ENCODE data around the gene PLG.
"Not testable (repeated sequence)": the region's sequence is repeated elsewhere in the genome, so short reads cannot be mapped to it uniquely, and the experiment has no call there.

Gene PLG

GRCh38 chr6:160701918-160702680, at the start of gene PLG:
TSS of gene PLG (plus strand) at chr6:160702244. CDS start at chr6:160702305, 61 bp downstream.
- H3K9me3 Mint-ChIP-seq, H3K4me3 Mint-ChIP-seq, H3K36me3 Mint-ChIP-seq, CTCF ChIA-PET, DNase-seq, H3K27ac Mint-ChIP-seq, H3K27me3 Mint-ChIP-seq, H3K4me1 Mint-ChIP-seq: not testable (repeated sequence)

GRCh38 chr6:160659562-160659961, 42.5 kb upstream of the PLG start:
- Mint-ChIP-seq H3K9me3 (peaks cover 6% of the 10 kb centered on the region), H3K27ac (no peak overlapping the region), H3K27me3 (peaks cover 7% of the 10 kb centered on the region), H3K4me3 (no peak overlapping the region), H3K36me3 (no peaks in the 10 kb centered on the region), H3K4me1 (no peaks in the 10 kb centered on the region)
- CTCF ChIA-PET = no interaction called here
- no peak for DNase-seq

GRCh38 chr6:160661216-160661615, 40.8 kb upstream of the PLG start:
- no peak for DNase-seq
- Mint-ChIP-seq H3K9me3 (peaks cover 6% of the 10 kb centered on the region), H3K27ac (no peak overlapping the region), H3K4me3 (no peak overlapping the region), H3K27me3 (peaks cover 7% of the 10 kb centered on the region), H3K36me3 (no peaks in the 10 kb centered on the region), H3K4me1 (no peaks in the 10 kb centered on the region)
- CTCF ChIA-PET = no interaction called here

- CTCF ChIA-PET = no interaction called here
- H3K36me3 Mint-ChIP-seq = no peaks in the 10 kb centered on the region
- DNase-seq = no peak
- H3K4me1 Mint-ChIP-seq = no peaks in the 10 kb centered on the region
- no peak overlapping the region for H3K4me3 Mint-ChIP-seq
- H3K27me3 Mint-ChIP-seq = peaks cover 7% of the 10 kb centered on the region
- no peak overlapping the region for H3K27ac Mint-ChIP-seq
- no peaks in the 10 kb centered on the region for H3K9me3 Mint-ChIP-seq
These were observed 39.6 kb upstream of the PLG start for GRCh38 chr6:160662429-160662828.

- CTCF ChIA-PET = no interaction called here
- H3K36me3 Mint-ChIP-seq = no peaks in the 10 kb centered on the region
- H3K27me3 Mint-ChIP-seq = peaks cover 7% of the 10 kb centered on the region
- DNase-seq = no peak
- H3K4me1 Mint-ChIP-seq = no peaks in the 10 kb centered on the region
- H3K4me3 Mint-ChIP-seq = no peak overlapping the region
- H3K9me3 Mint-ChIP-seq = no peaks in the 10 kb centered on the region
- no peak overlapping the region for H3K27ac Mint-ChIP-seq
These were observed 39.2 kb upstream of the PLG start for GRCh38 chr6:160662842-160663241.

- H3K36me3 Mint-ChIP-seq, H3K27me3 Mint-ChIP-seq, H3K4me1 Mint-ChIP-seq, DNase-seq, H3K27ac Mint-ChIP-seq, H3K9me3 Mint-ChIP-seq, H3K4me3 Mint-ChIP-seq, CTCF ChIA-PET: not testable (repeated sequence)
These were observed 37.8 kb upstream of the PLG start, which contains the start of gene LPA for GRCh38 chr6:160664198-160664597. TSS of gene LPA (minus strand) at chr6:160664275. CDS start at chr6:160664214, 61 bp downstream.

GRCh38 chr6:160667639-160668481, 34.2 kb upstream of the PLG start:
- H3K36me3 Mint-ChIP-seq = no peaks in the 10 kb centered on the region
- CTCF ChIA-PET = interaction anchor here (0.9 kb wide), 1 partner anchor 530 kb away, joined by 3 read pairs; no protein-coding TSS in a partner anchor
- DNase-seq = peak; percentile 66
- H3K4me3 Mint-ChIP-seq = no peak overlapping the region
- H3K27ac Mint-ChIP-seq = no peak overlapping the region
- no peaks in the 10 kb centered on the region for H3K27me3 Mint-ChIP-seq
- H3K4me1 Mint-ChIP-seq = no peaks in the 10 kb centered on the region
- H3K9me3 Mint-ChIP-seq = no peaks in the 10 kb centered on the region

- Mint-ChIP-seq H3K36me3 (no peaks in the 10 kb centered on the region), H3K4me3 (no peak overlapping the region), H3K27ac (no peak overlapping the region), H3K9me3 (no peaks in the 10 kb centered on the region), H3K27me3 (no peaks in the 10 kb centered on the region), H3K4me1 (no peaks in the 10 kb centered on the region)
- DNase-seq = no peak
- CTCF ChIA-PET = no interaction called here
These were observed 33.5 kb upstream of the PLG start for GRCh38 chr6:160668589-160668988.

- DNase-seq, H3K4me1 Mint-ChIP-seq, H3K4me3 Mint-ChIP-seq, H3K36me3 Mint-ChIP-seq, CTCF ChIA-PET, H3K9me3 Mint-ChIP-seq, H3K27ac Mint-ChIP-seq: not testable (repeated sequence)
- peaks cover 20% of the 10 kb centered on the region for H3K27me3 Mint-ChIP-seq
These were observed 25.6 kb upstream of the PLG start for GRCh38 chr6:160676418-160676817.

- no peak for DNase-seq
These were observed 23.8 kb upstream of the PLG start for GRCh38 chr6:160678230-160678629.

GRCh38 chr6:160678744-160679401, 23.2 kb upstream of the PLG start:
- H3K27ac Mint-ChIP-seq = no peak overlapping the region
- H3K4me1 Mint-ChIP-seq = no peaks in the 10 kb centered on the region
- peaks cover 20% of the 10 kb centered on the region for H3K27me3 Mint-ChIP-seq
- CTCF ChIA-PET = no interaction called here
- H3K36me3 Mint-ChIP-seq = no peaks in the 10 kb centered on the region
- no peak overlapping the region for H3K4me3 Mint-ChIP-seq
- H3K9me3 Mint-ChIP-seq = no peaks in the 10 kb centered on the region
- DNase-seq = no peak

More at GRCh38 chr6:160678230-160678629, 23.8 kb upstream of the PLG start:
- H3K27me3 Mint-ChIP-seq = peaks cover 20% of the 10 kb centered on the region
- H3K4me1 Mint-ChIP-seq = no peaks in the 10 kb centered on the region
- H3K27ac Mint-ChIP-seq = no peak overlapping the region
- H3K9me3 Mint-ChIP-seq = no peaks in the 10 kb centered on the region
- H3K4me3 Mint-ChIP-seq = no peak overlapping the region
- H3K36me3 Mint-ChIP-seq = no peaks in the 10 kb centered on the region
- CTCF ChIA-PET = no interaction called here

GRCh38 chr6:160679402-160679769, 22.7 kb upstream of the PLG start:
- DNase-seq = no peak

GRCh38 chr6:160685101-160685761, 16.8 kb upstream of the PLG start:
- DNase-seq, CTCF ChIA-PET, H3K36me3 Mint-ChIP-seq, H3K27me3 Mint-ChIP-seq, H3K9me3 Mint-ChIP-seq, H3K4me1 Mint-ChIP-seq, H3K4me3 Mint-ChIP-seq, H3K27ac Mint-ChIP-seq: not testable (repeated sequence)

More at GRCh38 chr6:160679402-160679769, 22.7 kb upstream of the PLG start:
- no peaks in the 10 kb centered on the region for H3K36me3 Mint-ChIP-seq
- no peak overlapping the region for H3K4me3 Mint-ChIP-seq
- no peak overlapping the region for H3K27ac Mint-ChIP-seq
- H3K27me3 Mint-ChIP-seq = peaks cover 20% of the 10 kb centered on the region
- CTCF ChIA-PET = no interaction called here
- no peaks in the 10 kb centered on the region for H3K4me1 Mint-ChIP-seq
- no peaks in the 10 kb centered on the region for H3K9me3 Mint-ChIP-seq

- no peaks in the 10 kb centered on the region for H3K36me3 Mint-ChIP-seq
- no peaks in the 10 kb centered on the region for H3K27me3 Mint-ChIP-seq
- no peak overlapping the region for H3K4me3 Mint-ChIP-seq
- DNase-seq = no peak
- H3K4me1 Mint-ChIP-seq = no peaks in the 10 kb centered on the region
- H3K9me3 Mint-ChIP-seq = peaks cover 4% of the 10 kb centered on the region
- H3K27ac Mint-ChIP-seq = no peak overlapping the region
- CTCF ChIA-PET = no interaction called here
These were observed 16.1 kb upstream of the PLG start for GRCh38 chr6:160685762-160686450.
